A549 (cell line): ENCODE results near the gene NOS1AP. TPM values are rescaled to one million over a fixed set of nuclear protein-coding genes. Genes with fewer than 3 reads are reported as not detected.

Experiments used
- ATAC-seq, 2 experiments: fragments of 200-7000 bp in 1 of 2; fragments of >200 bp in 1 of 2; cut with Nextera tagmentation in 1 of 2; cut with Tn5 transposase in 1 of 2; 3 replicates each; pipeline versions ENCODE4 v1.8.0 to v1.9.1; 2018 to 2020; ENCODE audit warnings: mild to moderate bottlenecking in 1 of 2, moderate library complexity in 1 of 2
- CTCF ChIA-PET: fragments of 300-600 bp; sonication (Branson Sonifier 250); formaldehyde crosslinking; extraction: SDS; loops from one replicate; lab custom pipeline; 2021; ENCODE audit warnings: antibody characterized with exemption, inconsistent platforms; lab: Yijun Ruan, JAX
- POLR2A ChIA-PET: fragments of 350-600 bp; formaldehyde crosslinking; extraction: SDS; loops from one replicate; lab custom pipeline; 2021; ENCODE audit warnings: antibody characterized with exemption, inconsistent platforms; lab: Yijun Ruan, JAX
- DNase-seq, 2 experiments: peaks; one replicate each; pipeline versions ENCODE4 v3.0.0 to v3.0.0-alpha.2; 2011 to 2016; ENCODE audit warnings: low read depth in 1 of 2, low spot score in 1 of 2
- FAIRE-seq: peaks from 2 replicates; lab custom pipeline; 2011; peaks lifted over from hg19 to GRCh38; lab: Jason Lieb, UNC
- H3K27ac ChIP-seq, 2 experiments: fragments of >200 bp; sonication (Bioruptor Twin); formaldehyde crosslinking; 3 replicates each; pipeline ENCODE4 v1.5.1; 2016 to 2017
- H3K4me1 ChIP-seq: fragments of >200 bp; sonication (Bioruptor Twin); formaldehyde crosslinking; 3 replicates; pipeline ENCODE4 v1.6.1; 2016
- H3K4me2 ChIP-seq: fragments of >200 bp; sonication (Bioruptor Twin); formaldehyde crosslinking; 3 replicates; pipeline ENCODE4 v1.6.1; 2016
- H3K4me3 ChIP-seq: fragments of >200 bp; sonication (Bioruptor Twin); formaldehyde crosslinking; 3 replicates; pipeline ENCODE4 v1.5.1; 2016
- H3K9me3 ChIP-seq: fragments of >200 bp; sonication (Bioruptor Twin); formaldehyde crosslinking; 3 replicates; pipeline ENCODE4 v1.6.1; 2016
- BHLHE40 ChIP-seq: IDR thresholded peaks from 2 replicates; pipeline ENCODE4 v1.6.1; 2012; ENCODE audit warnings: low read depth, low read length, inconsistent platforms
- CEBPB ChIP-seq, 2 experiments: fragments of >200 bp in 1 of 2; sonication (Bioruptor Twin) in 1 of 2; formaldehyde crosslinking in 1 of 2; IDR thresholded peaks; 2 replicates each; pipeline ENCODE4 v1.6.1; 2012 to 2016
- CHD2 ChIP-seq: fragments of 150-350 bp; IDR thresholded peaks from 2 replicates; pipeline ENCODE4 v1.6.1; 2014; ENCODE audit warnings: low read length; ENCODE audit not compliant: partially characterized antibody
- EHMT2 ChIP-seq: fragments of 200-600 bp; sonication (generic); IDR thresholded peaks from 2 replicates; pipeline ENCODE4 v1.6.1; 2016; ENCODE audit warnings: antibody characterized with exemption, low read depth, mild to moderate bottlenecking, moderate library complexity
- FOXS1 ChIP-seq: fragments of 250-450 bp; sonication (Bioruptor Pico); IDR thresholded peaks from 2 replicates; pipeline ENCODE4 v1.5.0; 2020; ENCODE audit warnings: mild to moderate bottlenecking, moderate library complexity
- HDAC2 ChIP-seq: fragments of 200-600 bp; sonication (generic); IDR thresholded peaks from 2 replicates; pipeline ENCODE4 v1.6.1; 2016
- HEYL ChIP-seq: fragments of 250-450 bp; sonication (Bioruptor Pico); IDR thresholded peaks from 2 replicates; pipeline ENCODE4 v1.8.0; 2021; ENCODE audit warnings: mild to moderate bottlenecking, moderate library complexity
- HOXA7 ChIP-seq: fragments of 250-450 bp; sonication (Bioruptor Pico); IDR thresholded peaks from 2 replicates; pipeline ENCODE4 v1.5.0; 2020; ENCODE audit warnings: mild to moderate bottlenecking, moderate library complexity
- JUN ChIP-seq, 2 experiments: fragments of >200 bp; sonication (Bioruptor Twin); formaldehyde crosslinking; IDR thresholded peaks; 2 replicates in 1 of 2; 3 replicates in 1 of 2; pipeline ENCODE4 v1.6.1; 2016 to 2017
- JUNB ChIP-seq: fragments of >200 bp; sonication (Bioruptor Twin); formaldehyde crosslinking; IDR thresholded peaks from 2 replicates; pipeline ENCODE4 v1.6.1; 2016
- MAZ ChIP-seq: fragments of 150-350 bp; IDR thresholded peaks from 2 replicates; pipeline ENCODE4 v1.6.1; 2014; ENCODE audit warnings: antibody characterized with exemption, low read depth, low read length, borderline replicate concordance
- NFE2L2 ChIP-seq: fragments of 150-350 bp; conservative IDR thresholded peaks from 2 replicates; pipeline ENCODE4 v1.6.1; 2014; ENCODE audit warnings: low read length
- NPAS2 ChIP-seq: fragments of 250-450 bp; sonication (Bioruptor Pico); IDR thresholded peaks from 2 replicates; pipeline ENCODE4 v1.8.0; 2022; ENCODE audit warnings: mild to moderate bottlenecking, moderate library complexity, borderline replicate concordance
- PHF8 ChIP-seq: fragments of 200-600 bp; sonication (generic); IDR thresholded peaks from 2 replicates; pipeline ENCODE4 v1.6.1; 2016; ENCODE audit warnings: low read depth, mild to moderate bottlenecking, antibody characterized with exemption, moderate library complexity, borderline replicate concordance
- POLR2AphosphoS2 ChIP-seq: conservative IDR thresholded peaks from 2 replicates; pipeline ENCODE4 v1.6.1; 2012; ENCODE audit warnings: low read length, improper control_type of control experiment, inconsistent platforms
- RNF2 ChIP-seq: fragments of 200-600 bp; sonication (generic); IDR thresholded peaks from 2 replicates; pipeline ENCODE4 v1.6.1; 2016; ENCODE audit warnings: low read depth, mild to moderate bottlenecking, antibody characterized with exemption, moderate library complexity, borderline replicate concordance
- SMC3 ChIP-seq: fragments of >200 bp; sonication (Bioruptor Twin); formaldehyde crosslinking; IDR thresholded peaks from 3 replicates; pipeline ENCODE4 v1.6.1; 2018; ENCODE audit warnings: inconsistent platforms
- SREBF2 ChIP-seq: fragments of 450-650 bp; IDR thresholded peaks from 2 replicates; pipeline ENCODE4 v1.6.1; 2014; ENCODE audit warnings: mild to moderate bottlenecking, moderate library complexity
- TFCP2L1 ChIP-seq: fragments of 250-450 bp; sonication (Bioruptor Pico); IDR thresholded peaks from 2 replicates; pipeline ENCODE4 v1.5.0; 2021; ENCODE audit warnings: mild to moderate bottlenecking
- USF2 ChIP-seq: fragments of 450-650 bp; IDR thresholded peaks from 2 replicates; pipeline ENCODE4 v1.6.1; 2014; ENCODE audit warnings: antibody characterized with exemption
- ZNF302 ChIP-seq: fragments of 250-450 bp; sonication (Bioruptor Pico); IDR thresholded peaks from 2 replicates; pipeline ENCODE4 v1.9.0; 2021; ENCODE audit warnings: inconsistent platforms, mild to moderate bottlenecking, moderate library complexity
- WGBS: methylation state at CpG from one replicate; pipeline ENCODE4 v1.1.6; 2017; ENCODE audit errors: missing lambda C conversion rate; 5-methylcytosine and 5-hydroxymethylcytosine counted together
- polyA plus RNA-seq, 4 experiments: library from polyadenylated mRNA; depleted of rRNA in 3 of 4; stranded (reverse); fragments of >200 nt; fragmentation: RNase III in 1 of 4; extraction: RNeasy Plus Mini Kit Qiagen cat#74134 plus additional on column Dnase treatment in 1 of 4; gene quantifications; 2 replicates in 3 of 4; 3 replicates in 1 of 4; pipeline ENCODE4 v1.2.3, GENCODE V29; 2011 to 2017
- TF ChIP-seq, protein P1 (sequence below): IDR thresholded peaks from 2 replicates; pipeline ENCODE4 v1.6.1; 2012

The NOS1AP gene
- polyA plus RNA-seq, 2 of the 4 experiments (the other 2 are of a cell fraction) = 0.17 to 0.25 TPM

DNA sequence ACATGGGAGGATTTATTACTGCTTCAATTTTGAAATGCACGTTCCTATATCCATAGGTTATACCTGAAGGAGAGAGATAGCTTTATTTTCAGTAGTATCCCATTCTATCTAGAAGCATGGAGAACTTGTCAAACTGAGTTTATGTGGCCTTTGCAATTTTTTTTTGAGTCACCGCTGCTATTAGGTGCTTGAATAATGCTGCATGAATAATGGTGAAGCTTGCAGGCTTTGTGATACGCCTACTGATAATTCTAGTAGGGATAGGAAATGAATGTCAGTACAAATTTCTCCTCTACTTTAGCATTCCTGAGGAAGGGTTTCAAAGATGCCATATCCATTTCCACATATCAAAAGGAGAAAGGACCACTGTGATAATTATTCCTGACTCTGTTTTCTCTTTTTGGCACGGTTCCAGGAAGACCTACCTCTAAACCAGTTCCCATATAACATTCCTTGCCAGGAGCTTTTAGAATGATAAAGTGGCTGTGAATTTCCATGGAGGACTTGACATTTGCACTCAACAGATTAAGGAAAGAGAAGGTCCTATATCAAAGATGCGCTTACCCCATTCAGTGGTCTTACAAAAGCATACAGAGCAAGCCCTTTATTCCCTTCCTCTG is 223.7 kb downstream of the NOS1AP start:
- Histone ChIP-seq H3K9me3 (no peaks in the 10 kb centered on the region), H3K27ac (no peak overlapping the region), H3K4me2 (no peak overlapping the region), H3K4me3 (no peak overlapping the region)
- FAIRE-seq = no peak
- CTCF ChIA-PET = interaction anchor here (1.7 kb wide), 1 partner anchor 17 kb away, joined by 4 read pairs; no protein-coding TSS in a partner anchor
- TF ChIP-seq RNF2 (no peak), EHMT2 (no peak), FOXS1 (CRISPR knock-in tag) (no peak), JUN (IDR thresholded peaks at IDR 0.05) (no peak)
- TF ChIP-seq, all 56 proteins: peak for 0
- no peaks in the 10 kb centered on the region for H3K4me1 ChIP-seq
- DNase-seq (no peak), ATAC-seq (no peak)
- POLR2A ChIA-PET = no interaction called here
- WGBS = 56% methylated on average over 5 of the region's 5 CpGs

GRCh38 chr1:162294015-162294414 is 224.5 kb downstream of the NOS1AP start:
- Histone ChIP-seq H3K9me3 (no peaks in the 10 kb centered on the region), H3K4me2 (no peak overlapping the region)
- no peak for FAIRE-seq
- CTCF ChIA-PET = no interaction called here
- TF ChIP-seq CHD2 (no peak), JUNB (no peak)
- TF ChIP-seq, all 56 proteins: peak for 0
- no peak for DNase-seq
- ATAC-seq = no peak
- POLR2A ChIA-PET = no interaction called here
- 18% methylated on average over 3 of the region's 3 CpGs for WGBS
- no peak overlapping the region for H3K4me3 ChIP-seq
- no peaks in the 10 kb centered on the region for H3K4me1 ChIP-seq
- H3K27ac ChIP-seq = no peak overlapping the region

DNA sequence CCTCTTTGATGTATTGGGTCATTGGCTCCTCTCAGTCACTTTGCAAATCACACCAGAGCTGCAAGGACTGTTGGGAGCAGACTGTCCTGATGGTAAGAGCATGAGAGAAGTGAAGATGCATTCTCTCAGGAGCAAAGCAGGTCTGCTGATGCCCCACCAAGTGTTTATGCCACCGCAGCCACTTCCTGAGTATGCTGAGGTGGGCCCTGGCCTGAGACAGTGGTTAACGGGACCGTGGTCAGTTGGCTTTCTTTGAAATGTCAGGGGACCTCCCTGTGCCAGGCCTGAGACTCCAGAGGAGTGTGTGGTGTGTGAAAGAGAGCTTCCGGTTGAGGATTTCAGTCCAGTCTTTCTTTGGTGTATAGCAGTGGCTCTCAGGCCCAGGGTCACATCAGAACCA is 227.7 kb downstream of the NOS1AP start:
- TF ChIP-seq, protein P1, sequence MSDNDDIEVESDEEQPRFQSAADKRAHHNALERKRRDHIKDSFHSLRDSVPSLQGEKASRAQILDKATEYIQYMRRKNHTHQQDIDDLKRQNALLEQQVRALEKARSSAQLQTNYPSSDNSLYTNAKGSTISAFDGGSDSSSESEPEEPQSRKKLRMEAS = no peak
- no peak for TF ChIP-seq SMC3
- TF ChIP-seq BHLHE40 = no peak
- no peak for TF ChIP-seq CEBPB (IDR thresholded peaks at IDR 0.05)
- TF ChIP-seq ZNF302 (CRISPR knock-in tag) = no peak
- TF ChIP-seq NFE2L2 = no peak
- no peak for TF ChIP-seq HOXA7 (CRISPR knock-in tag)
- no peak for TF ChIP-seq MAZ
- no peak for TF ChIP-seq POLR2AphosphoS2
- no peak for TF ChIP-seq TFCP2L1 (CRISPR knock-in tag)
- TF ChIP-seq SREBF2 = no peak
- TF ChIP-seq, all 56 proteins: peak for 0
- H3K4me3 ChIP-seq = no peak overlapping the region
- POLR2A ChIA-PET = no interaction called here
- FAIRE-seq (no peak), ATAC-seq (no peak), DNase-seq (no peak)
- no peaks in the 10 kb centered on the region for H3K9me3 ChIP-seq
- CTCF ChIA-PET = interaction anchor here (1.0 kb wide), 1 partner anchor 12 kb away, joined by 4 read pairs; no protein-coding TSS in a partner anchor
- H3K4me2 ChIP-seq = no peak overlapping the region
- H3K27ac ChIP-seq = no peak overlapping the region
- 43% methylated on average over 4 of the region's 4 CpGs for WGBS
- H3K4me1 ChIP-seq = no peaks in the 10 kb centered on the region

GRCh38 chr1:162298266-162298665 is 228.8 kb downstream of the NOS1AP start:
- ChIA-PET CTCF (interaction anchor here (0.7 to 1.0 kb wide), 3 partner anchors 11 to 370 kb away, joined by 3 to 4 read pairs (median 4); no protein-coding TSS in a partner anchor), POLR2A (no interaction called here)
- Histone ChIP-seq H3K4me3 (no peak overlapping the region), H3K27ac (no peak overlapping the region), H3K4me1 (no peaks in the 10 kb centered on the region), H3K9me3 (no peaks in the 10 kb centered on the region), H3K4me2 (no peak overlapping the region)
- no peak for DNase-seq
- 67% methylated on average over 1 of the region's 2 CpGs for WGBS
- TF ChIP-seq HDAC2 = no peak
- TF ChIP-seq PHF8 = no peak
- no peak for TF ChIP-seq HEYL (CRISPR knock-in tag)
- no peak for TF ChIP-seq JUN (IDR thresholded peaks at IDR 0.05)
- no peak for TF ChIP-seq USF2
- TF ChIP-seq NPAS2 (CRISPR knock-in tag) = no peak
- FAIRE-seq = no peak
- no peak for ATAC-seq
